DOHH2 (cell line): ENCODE data around the gene HOXB13.

Experiments
- H3F3A ChIP-seq: fragments of 200-600 bp; sonication (generic), shearing (Covaris generic); 2 replicates; pipeline ENCODE4 v1.6.0; 2016; ENCODE audit warnings: antibody characterized with exemption, mild to moderate bottlenecking; ENCODE audit not compliant: control insufficient read depth, insufficient read depth
- H3K27ac ChIP-seq: fragments of 200-600 bp; sonication (generic); 2 replicates; pipeline ENCODE4 v1.5.1; 2014; ENCODE audit warnings: low read depth, mild to moderate bottlenecking, low read length, moderate library complexity
- H3K27me3 ChIP-seq: fragments of 200-600 bp; sonication (generic); 2 replicates; pipeline ENCODE4 v1.6.1; 2014; ENCODE audit warnings: mild to moderate bottlenecking, low read length, mixed read lengths; ENCODE audit not compliant: control insufficient read depth
- H3K36me3 ChIP-seq: fragments of 200-600 bp; sonication (generic); 2 replicates; pipeline ENCODE4 v1.6.1; 2014; ENCODE audit warnings: mild to moderate bottlenecking, low read length, moderate library complexity, mixed read lengths; ENCODE audit not compliant: control insufficient read depth
- H3K4me1 ChIP-seq: fragments of 200-600 bp; sonication (generic); 2 replicates; pipeline ENCODE4 v1.6.1; 2014; ENCODE audit warnings: mild to moderate bottlenecking, low read length, mixed read lengths; ENCODE audit not compliant: control insufficient read depth
- H3K4me2 ChIP-seq: fragments of 200-600 bp; sonication (generic); 2 replicates; pipeline ENCODE4 v1.6.0; 2014; ENCODE audit warnings: mild to moderate bottlenecking, low read length, moderate library complexity
- H3K4me3 ChIP-seq: fragments of 200-600 bp; sonication (generic); 2 replicates; pipeline ENCODE4 v1.5.1; 2014; ENCODE audit warnings: mild to moderate bottlenecking, low read length, mixed read lengths
- H3K79me2 ChIP-seq: fragments of 200-600 bp; sonication (generic); 2 replicates; pipeline ENCODE4 v1.6.1; 2014; ENCODE audit warnings: mild to moderate bottlenecking, low read length, mixed read lengths; ENCODE audit not compliant: control insufficient read depth
- H3K9me2 ChIP-seq: fragments of 200-600 bp; sonication (generic); replicated peaks from 2 replicates; pipeline ENCODE4 v1.6.1; 2014; ENCODE audit warnings: mild to moderate bottlenecking, low read length, mixed read lengths; ENCODE audit not compliant: control insufficient read depth
- H3K9me3 ChIP-seq: fragments of 200-600 bp; sonication (generic); 2 replicates; pipeline ENCODE4 v1.6.1; 2014; ENCODE audit warnings: antibody characterized with exemption, low read length, mixed read lengths; ENCODE audit not compliant: control insufficient read depth, insufficient read depth
- H4K20me1 ChIP-seq: fragments of 200-600 bp; sonication (generic); 2 replicates; pipeline ENCODE4 v1.6.0; 2014; ENCODE audit warnings: low read depth, mild to moderate bottlenecking, antibody characterized with exemption, low read length, moderate library complexity; ENCODE audit not compliant: control insufficient read depth, insufficient read depth
- CTCF ChIP-seq: fragments of 200-600 bp; sonication (generic); IDR thresholded peaks from one replicate; pipeline ENCODE4 v1.5.1; 2014; ENCODE audit warnings: antibody characterized with exemption, mild to moderate bottlenecking, low read depth, low read length; ENCODE audit not compliant: poor library complexity, severe bottlenecking
- EZH2phosphoT487 ChIP-seq: fragments of 200-600 bp; sonication (generic); IDR thresholded peaks from 2 replicates; pipeline ENCODE4 v1.6.1; 2017; ENCODE audit warnings: borderline replicate concordance, mild to moderate bottlenecking, antibody characterized with exemption, low read length, moderate library complexity, mixed read lengths

Gene HOXB13

GRCh38 chr17:48678141-48678971 is 50.2 kb downstream of the HOXB13 start:
- TF ChIP-seq EZH2phosphoT487 (no peak), CTCF (peak; percentile 90)
- Histone ChIP-seq H4K20me1 (no peaks in the 10 kb centered on the region), H3K27ac (no peak overlapping the region), H3K9me3 (no peaks in the 10 kb centered on the region), H3K4me2 (no peak overlapping the region), H3K36me3 (no peaks in the 10 kb centered on the region), H3K27me3 (peaks cover 27% of the 10 kb centered on the region), H3K4me1 (no peaks in the 10 kb centered on the region), H3K9me2 (no peaks in the 10 kb centered on the region), H3K79me2 (no peaks in the 10 kb centered on the region), H3K4me3 (no peak overlapping the region), H3F3A (no peaks in the 10 kb centered on the region)

DNA sequence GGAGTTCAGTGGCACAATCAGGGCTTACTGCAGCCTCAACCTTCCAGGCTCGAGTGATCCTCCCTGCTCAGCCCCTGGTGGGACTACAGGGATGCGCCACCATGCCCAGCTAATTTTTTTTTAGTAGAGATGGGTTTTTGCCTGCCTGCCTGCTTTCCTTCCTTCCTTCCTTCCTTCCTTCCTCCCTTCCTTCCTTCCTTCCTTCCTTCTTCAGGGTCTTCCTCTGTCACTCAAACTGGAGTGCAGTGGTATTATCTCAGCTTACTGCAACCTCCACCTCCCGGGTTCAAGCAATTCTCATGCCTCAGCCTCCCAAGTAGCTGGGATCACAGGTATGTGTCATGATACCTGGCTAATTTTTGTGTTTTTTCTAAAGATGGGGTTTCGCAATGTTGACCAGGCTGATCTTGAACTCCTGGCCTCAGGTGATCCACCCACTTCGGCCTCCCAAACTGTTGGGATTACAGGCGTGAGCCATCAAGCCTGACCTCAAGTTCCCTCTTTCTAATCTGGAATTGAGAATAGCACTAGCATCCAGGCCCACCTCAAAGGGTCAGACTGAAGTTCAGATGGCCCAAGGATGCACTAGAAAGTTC is 51.5 kb downstream of the HOXB13 start:
- H4K20me1 ChIP-seq, result no peaks in the 10 kb centered on the region
- no peak overlapping the region for H3K27ac ChIP-seq
- no peak overlapping the region for H3K4me3 ChIP-seq

More for the DNA sequence above, 51.5 kb downstream of the HOXB13 start:
- no peak for TF ChIP-seq EZH2phosphoT487
- TF ChIP-seq CTCF, result no peak
- no peaks in the 10 kb centered on the region for H3K9me3 ChIP-seq
- H3K9me2 ChIP-seq, result no peaks in the 10 kb centered on the region
- H3F3A ChIP-seq, result no peaks in the 10 kb centered on the region
- no peaks in the 10 kb centered on the region for H3K4me1 ChIP-seq
- H3K27me3 ChIP-seq, result peaks cover 32% of the 10 kb centered on the region
- no peak overlapping the region for H3K4me2 ChIP-seq
- no peaks in the 10 kb centered on the region for H3K36me3 ChIP-seq
- no peaks in the 10 kb centered on the region for H3K79me2 ChIP-seq
